Cardiac muscle cell (in vitro differentiated cells and primary cell): Measurements from ENCODE around the gene MRTFA. TPM values are rescaled to one million over a fixed set of nuclear protein-coding genes. Genes with fewer than 3 reads are reported as not detected.
A peak's percentile ranks its signal among the peaks of the same experiment; 100 is the strongest.
"Not testable (repeated sequence)": the region's sequence is repeated elsewhere in the genome, so short reads cannot be mapped to it uniquely, and the experiment has no call there.

Experiments used
- DNase-seq, 2 donors: peaks; one replicate each; pipeline versions ENCODE4 v3.0.0 to v3.0.0-alpha.2; 2010 to 2017; ENCODE audit warnings: low read depth in 1 of 2, low spot score in 1 of 2
- H3K27ac ChIP-seq: fragments of 200-600 bp; sonication (generic); 2 replicates; pipeline ENCODE4 v1.5.1; 2016
- H3K27me3 ChIP-seq: fragments of 200-600 bp; sonication (generic); 2 replicates; pipeline ENCODE4 v1.6.0; 2016; ENCODE audit warnings: control low read depth
- H3K36me3 ChIP-seq: fragments of 200-600 bp; sonication (generic); 2 replicates; pipeline ENCODE4 v1.5.1; 2016; ENCODE audit warnings: control low read depth
- H3K4me1 ChIP-seq: fragments of 200-600 bp; sonication (generic); 2 replicates; pipeline ENCODE4 v1.8.1; 2017; ENCODE audit warnings: low read depth, mild to moderate bottlenecking, mixed run types
- H3K4me3 ChIP-seq: fragments of 200-600 bp; sonication (generic); 2 replicates; pipeline ENCODE4 v1.5.1; 2016; ENCODE audit warnings: mild to moderate bottlenecking
- H3K9me3 ChIP-seq: fragments of 200-600 bp; sonication (generic); 2 replicates; pipeline ENCODE4 v1.5.1; 2017; ENCODE audit warnings: low read depth, mild to moderate bottlenecking, control low read depth
- polyA plus RNA-seq: library from polyadenylated mRNA; unstranded; fragments of >200 nt; fragmentation: Nextera tagmentation; extraction: Ambion mirVana; gene quantifications from 2 replicates; pipeline ENCODE4 v1.2.1, GENCODE V29; 2016
- total RNA-seq: library from RNA; depleted of rRNA; stranded (reverse); fragments of >200 nt; gene quantifications from 2 replicates; pipeline ENCODE4 v1.2.3, GENCODE V29; 2016
- TF ChIP-seq, protein P1 (sequence below): IDR thresholded peaks from 2 replicates; pipeline ENCODE4 v1.5.1; 2012; ENCODE audit warnings: low read depth, mild to moderate bottlenecking, low read length

The MRTFA gene
- total and polyA plus RNA-seq, 2 experiments from 2014 or later = 32.6 to 116 TPM

DNA sequence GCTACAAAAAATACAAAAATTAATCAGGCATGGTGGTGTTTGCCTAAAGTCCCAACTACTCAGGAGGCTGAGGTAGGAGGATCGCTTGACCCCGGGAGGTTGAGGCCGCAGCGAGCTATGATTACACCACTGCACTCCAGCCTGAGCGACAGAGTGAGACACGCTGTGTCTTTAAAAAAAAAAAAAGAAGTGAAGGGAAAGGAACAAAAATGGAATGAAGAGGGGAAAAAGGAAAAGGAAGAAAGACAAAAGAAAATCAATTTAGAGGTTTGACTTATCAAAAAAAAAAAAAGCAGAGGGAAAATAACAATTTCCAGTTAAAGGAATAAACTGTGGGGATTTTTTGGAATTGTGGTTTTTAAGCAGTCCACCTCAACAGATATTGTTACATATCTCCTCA, 36.8 kb downstream of the MRTFA start:
- H3K27ac ChIP-seq = no peak overlapping the region
- no peak overlapping the region for H3K4me3 ChIP-seq
- no peaks in the 10 kb centered on the region for H3K27me3 ChIP-seq
- DNase-seq = no peak
- H3K36me3 ChIP-seq = no peaks in the 10 kb centered on the region
- TF ChIP-seq, protein P1, sequence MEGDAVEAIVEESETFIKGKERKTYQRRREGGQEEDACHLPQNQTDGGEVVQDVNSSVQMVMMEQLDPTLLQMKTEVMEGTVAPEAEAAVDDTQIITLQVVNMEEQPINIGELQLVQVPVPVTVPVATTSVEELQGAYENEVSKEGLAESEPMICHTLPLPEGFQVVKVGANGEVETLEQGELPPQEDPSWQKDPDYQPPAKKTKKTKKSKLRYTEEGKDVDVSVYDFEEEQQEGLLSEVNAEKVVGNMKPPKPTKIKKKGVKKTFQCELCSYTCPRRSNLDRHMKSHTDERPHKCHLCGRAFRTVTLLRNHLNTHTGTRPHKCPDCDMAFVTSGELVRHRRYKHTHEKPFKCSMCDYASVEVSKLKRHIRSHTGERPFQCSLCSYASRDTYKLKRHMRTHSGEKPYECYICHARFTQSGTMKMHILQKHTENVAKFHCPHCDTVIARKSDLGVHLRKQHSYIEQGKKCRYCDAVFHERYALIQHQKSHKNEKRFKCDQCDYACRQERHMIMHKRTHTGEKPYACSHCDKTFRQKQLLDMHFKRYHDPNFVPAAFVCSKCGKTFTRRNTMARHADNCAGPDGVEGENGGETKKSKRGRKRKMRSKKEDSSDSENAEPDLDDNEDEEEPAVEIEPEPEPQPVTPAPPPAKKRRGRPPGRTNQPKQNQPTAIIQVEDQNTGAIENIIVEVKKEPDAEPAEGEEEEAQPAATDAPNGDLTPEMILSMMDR = no peak
- peaks cover 34% of the 10 kb centered on the region for H3K4me1 ChIP-seq
- H3K9me3 ChIP-seq = no peaks in the 10 kb centered on the region

GRCh38 chr22:40598712-40599111, 37.8 kb downstream of the MRTFA start:
- H3K9me3 ChIP-seq, H3K4me3 ChIP-seq, H3K27me3 ChIP-seq, H3K36me3 ChIP-seq, H3K27ac ChIP-seq, DNase-seq: not testable (repeated sequence)
- H3K4me1 ChIP-seq = peaks cover 44% of the 10 kb centered on the region

GRCh38 chr22:40597526-40598430, 38.7 kb downstream of the MRTFA start:
- peak overlapping the region; percentile 46 for H3K27ac ChIP-seq
- no peak for DNase-seq
- TF ChIP-seq, protein P1 = no peak
- no peaks in the 10 kb centered on the region for H3K9me3 ChIP-seq
- H3K4me1 ChIP-seq = peaks cover 48% of the 10 kb centered on the region
- H3K36me3 ChIP-seq = no peaks in the 10 kb centered on the region
- no peaks in the 10 kb centered on the region for H3K27me3 ChIP-seq
- no peak overlapping the region for H3K4me3 ChIP-seq

GRCh38 chr22:40595497-40596234, 40.9 kb downstream of the MRTFA start:
- no peak overlapping the region for H3K27ac ChIP-seq
- TF ChIP-seq, protein P1 = no peak
- H3K36me3 ChIP-seq = no peaks in the 10 kb centered on the region
- H3K4me3 ChIP-seq = no peak overlapping the region
- peaks cover 55% of the 10 kb centered on the region for H3K4me1 ChIP-seq
- DNase-seq = peak in 1 of 2 donors; percentile 47
- no peaks in the 10 kb centered on the region for H3K27me3 ChIP-seq
- no peaks in the 10 kb centered on the region for H3K9me3 ChIP-seq

- DNase-seq = no peak
These were observed 41.6 kb downstream of the MRTFA start for GRCh38 chr22:40594924-40595323.

More at GRCh38 chr22:40594924-40595323, 41.6 kb downstream of the MRTFA start:
- Histone ChIP-seq H3K36me3 (no peaks in the 10 kb centered on the region), H3K4me1 (peaks cover 55% of the 10 kb centered on the region), H3K27ac (no peak overlapping the region), H3K27me3 (no peaks in the 10 kb centered on the region), H3K4me3 (no peak overlapping the region), H3K9me3 (no peaks in the 10 kb centered on the region)
- TF ChIP-seq, protein P1 = no peak
